Measurements from ENCODE around the gene EPN3.

DNA sequence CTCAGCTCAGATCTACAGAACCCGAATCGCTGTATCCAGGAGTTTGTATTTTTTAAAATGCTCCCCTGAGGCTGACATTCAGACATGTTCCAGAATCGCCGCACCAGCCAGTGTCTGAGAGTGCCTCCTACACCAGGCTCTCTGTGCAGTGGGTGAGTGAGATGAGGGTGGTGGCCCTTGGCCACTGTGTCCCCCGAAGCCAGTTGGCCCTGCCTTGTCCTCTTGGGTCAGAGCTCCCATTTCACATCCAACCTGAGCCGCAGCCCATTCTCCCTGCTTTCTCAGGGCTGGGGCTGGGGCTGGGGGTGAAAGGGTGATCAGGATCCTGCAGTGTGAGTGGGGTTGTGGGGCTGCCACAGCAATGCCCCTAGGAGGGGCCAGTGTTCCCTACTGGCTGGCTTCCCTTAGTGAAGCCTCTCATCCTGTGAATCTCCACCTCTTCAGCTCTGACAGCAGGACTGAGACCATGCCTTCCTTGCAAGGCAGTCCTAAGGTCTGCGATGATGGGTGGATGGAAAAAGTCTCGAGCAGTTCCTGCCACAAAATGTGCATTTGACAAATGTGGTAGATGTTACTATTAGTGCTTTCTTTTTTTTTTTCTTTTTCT lies 37.2 kb upstream of the EPN3 start:
- TF ChIP-seq JUNB (IDR thresholded peaks at IDR 0.05; ENCODE audit: unreplicated experiment) (no peak), EZH2phosphoT487 (IDR thresholded peaks at IDR 0.05; ENCODE audit: unreplicated experiment) (no peak), NANOG (IDR thresholded peaks at IDR 0.05; ENCODE audit: borderline replicate concordance) (no peak), EZH2 (IDR thresholded peaks at IDR 0.05; ENCODE audit: low read depth, unreplicated experiment) (no peak), POLR2AphosphoS5 (IDR thresholded peaks at IDR 0.05; ENCODE audit: low read depth) (no peak), CREB1 (CRISPR knock-in tag; IDR thresholded peaks at IDR 0.05; ENCODE audit: low read depth) (no peak), ZNF331 (CRISPR knock-in tag; IDR thresholded peaks at IDR 0.05; ENCODE audit: low read depth) (no peak)
- TF ChIP-seq, protein P1, sequence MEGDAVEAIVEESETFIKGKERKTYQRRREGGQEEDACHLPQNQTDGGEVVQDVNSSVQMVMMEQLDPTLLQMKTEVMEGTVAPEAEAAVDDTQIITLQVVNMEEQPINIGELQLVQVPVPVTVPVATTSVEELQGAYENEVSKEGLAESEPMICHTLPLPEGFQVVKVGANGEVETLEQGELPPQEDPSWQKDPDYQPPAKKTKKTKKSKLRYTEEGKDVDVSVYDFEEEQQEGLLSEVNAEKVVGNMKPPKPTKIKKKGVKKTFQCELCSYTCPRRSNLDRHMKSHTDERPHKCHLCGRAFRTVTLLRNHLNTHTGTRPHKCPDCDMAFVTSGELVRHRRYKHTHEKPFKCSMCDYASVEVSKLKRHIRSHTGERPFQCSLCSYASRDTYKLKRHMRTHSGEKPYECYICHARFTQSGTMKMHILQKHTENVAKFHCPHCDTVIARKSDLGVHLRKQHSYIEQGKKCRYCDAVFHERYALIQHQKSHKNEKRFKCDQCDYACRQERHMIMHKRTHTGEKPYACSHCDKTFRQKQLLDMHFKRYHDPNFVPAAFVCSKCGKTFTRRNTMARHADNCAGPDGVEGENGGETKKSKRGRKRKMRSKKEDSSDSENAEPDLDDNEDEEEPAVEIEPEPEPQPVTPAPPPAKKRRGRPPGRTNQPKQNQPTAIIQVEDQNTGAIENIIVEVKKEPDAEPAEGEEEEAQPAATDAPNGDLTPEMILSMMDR (conservative IDR thresholded peaks at IDR 0.05; ENCODE audit: low read depth in 2 of 2) = no peak
- TF ChIP-seq, protein P2, sequence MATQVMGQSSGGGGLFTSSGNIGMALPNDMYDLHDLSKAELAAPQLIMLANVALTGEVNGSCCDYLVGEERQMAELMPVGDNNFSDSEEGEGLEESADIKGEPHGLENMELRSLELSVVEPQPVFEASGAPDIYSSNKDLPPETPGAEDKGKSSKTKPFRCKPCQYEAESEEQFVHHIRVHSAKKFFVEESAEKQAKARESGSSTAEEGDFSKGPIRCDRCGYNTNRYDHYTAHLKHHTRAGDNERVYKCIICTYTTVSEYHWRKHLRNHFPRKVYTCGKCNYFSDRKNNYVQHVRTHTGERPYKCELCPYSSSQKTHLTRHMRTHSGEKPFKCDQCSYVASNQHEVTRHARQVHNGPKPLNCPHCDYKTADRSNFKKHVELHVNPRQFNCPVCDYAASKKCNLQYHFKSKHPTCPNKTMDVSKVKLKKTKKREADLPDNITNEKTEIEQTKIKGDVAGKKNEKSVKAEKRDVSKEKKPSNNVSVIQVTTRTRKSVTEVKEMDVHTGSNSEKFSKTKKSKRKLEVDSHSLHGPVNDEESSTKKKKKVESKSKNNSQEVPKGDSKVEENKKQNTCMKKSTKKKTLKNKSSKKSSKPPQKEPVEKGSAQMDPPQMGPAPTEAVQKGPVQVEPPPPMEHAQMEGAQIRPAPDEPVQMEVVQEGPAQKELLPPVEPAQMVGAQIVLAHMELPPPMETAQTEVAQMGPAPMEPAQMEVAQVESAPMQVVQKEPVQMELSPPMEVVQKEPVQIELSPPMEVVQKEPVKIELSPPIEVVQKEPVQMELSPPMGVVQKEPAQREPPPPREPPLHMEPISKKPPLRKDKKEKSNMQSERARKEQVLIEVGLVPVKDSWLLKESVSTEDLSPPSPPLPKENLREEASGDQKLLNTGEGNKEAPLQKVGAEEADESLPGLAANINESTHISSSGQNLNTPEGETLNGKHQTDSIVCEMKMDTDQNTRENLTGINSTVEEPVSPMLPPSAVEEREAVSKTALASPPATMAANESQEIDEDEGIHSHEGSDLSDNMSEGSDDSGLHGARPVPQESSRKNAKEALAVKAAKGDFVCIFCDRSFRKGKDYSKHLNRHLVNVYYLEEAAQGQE (IDR thresholded peaks at IDR 0.05; ENCODE audit: unreplicated experiment) = no peak
- TF ChIP-seq, protein P3, sequence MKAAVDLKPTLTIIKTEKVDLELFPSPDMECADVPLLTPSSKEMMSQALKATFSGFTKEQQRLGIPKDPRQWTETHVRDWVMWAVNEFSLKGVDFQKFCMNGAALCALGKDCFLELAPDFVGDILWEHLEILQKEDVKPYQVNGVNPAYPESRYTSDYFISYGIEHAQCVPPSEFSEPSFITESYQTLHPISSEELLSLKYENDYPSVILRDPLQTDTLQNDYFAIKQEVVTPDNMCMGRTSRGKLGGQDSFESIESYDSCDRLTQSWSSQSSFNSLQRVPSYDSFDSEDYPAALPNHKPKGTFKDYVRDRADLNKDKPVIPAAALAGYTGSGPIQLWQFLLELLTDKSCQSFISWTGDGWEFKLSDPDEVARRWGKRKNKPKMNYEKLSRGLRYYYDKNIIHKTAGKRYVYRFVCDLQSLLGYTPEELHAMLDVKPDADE (IDR thresholded peaks at IDR 0.05) = no peak
- TF ChIP-seq, protein P4, sequence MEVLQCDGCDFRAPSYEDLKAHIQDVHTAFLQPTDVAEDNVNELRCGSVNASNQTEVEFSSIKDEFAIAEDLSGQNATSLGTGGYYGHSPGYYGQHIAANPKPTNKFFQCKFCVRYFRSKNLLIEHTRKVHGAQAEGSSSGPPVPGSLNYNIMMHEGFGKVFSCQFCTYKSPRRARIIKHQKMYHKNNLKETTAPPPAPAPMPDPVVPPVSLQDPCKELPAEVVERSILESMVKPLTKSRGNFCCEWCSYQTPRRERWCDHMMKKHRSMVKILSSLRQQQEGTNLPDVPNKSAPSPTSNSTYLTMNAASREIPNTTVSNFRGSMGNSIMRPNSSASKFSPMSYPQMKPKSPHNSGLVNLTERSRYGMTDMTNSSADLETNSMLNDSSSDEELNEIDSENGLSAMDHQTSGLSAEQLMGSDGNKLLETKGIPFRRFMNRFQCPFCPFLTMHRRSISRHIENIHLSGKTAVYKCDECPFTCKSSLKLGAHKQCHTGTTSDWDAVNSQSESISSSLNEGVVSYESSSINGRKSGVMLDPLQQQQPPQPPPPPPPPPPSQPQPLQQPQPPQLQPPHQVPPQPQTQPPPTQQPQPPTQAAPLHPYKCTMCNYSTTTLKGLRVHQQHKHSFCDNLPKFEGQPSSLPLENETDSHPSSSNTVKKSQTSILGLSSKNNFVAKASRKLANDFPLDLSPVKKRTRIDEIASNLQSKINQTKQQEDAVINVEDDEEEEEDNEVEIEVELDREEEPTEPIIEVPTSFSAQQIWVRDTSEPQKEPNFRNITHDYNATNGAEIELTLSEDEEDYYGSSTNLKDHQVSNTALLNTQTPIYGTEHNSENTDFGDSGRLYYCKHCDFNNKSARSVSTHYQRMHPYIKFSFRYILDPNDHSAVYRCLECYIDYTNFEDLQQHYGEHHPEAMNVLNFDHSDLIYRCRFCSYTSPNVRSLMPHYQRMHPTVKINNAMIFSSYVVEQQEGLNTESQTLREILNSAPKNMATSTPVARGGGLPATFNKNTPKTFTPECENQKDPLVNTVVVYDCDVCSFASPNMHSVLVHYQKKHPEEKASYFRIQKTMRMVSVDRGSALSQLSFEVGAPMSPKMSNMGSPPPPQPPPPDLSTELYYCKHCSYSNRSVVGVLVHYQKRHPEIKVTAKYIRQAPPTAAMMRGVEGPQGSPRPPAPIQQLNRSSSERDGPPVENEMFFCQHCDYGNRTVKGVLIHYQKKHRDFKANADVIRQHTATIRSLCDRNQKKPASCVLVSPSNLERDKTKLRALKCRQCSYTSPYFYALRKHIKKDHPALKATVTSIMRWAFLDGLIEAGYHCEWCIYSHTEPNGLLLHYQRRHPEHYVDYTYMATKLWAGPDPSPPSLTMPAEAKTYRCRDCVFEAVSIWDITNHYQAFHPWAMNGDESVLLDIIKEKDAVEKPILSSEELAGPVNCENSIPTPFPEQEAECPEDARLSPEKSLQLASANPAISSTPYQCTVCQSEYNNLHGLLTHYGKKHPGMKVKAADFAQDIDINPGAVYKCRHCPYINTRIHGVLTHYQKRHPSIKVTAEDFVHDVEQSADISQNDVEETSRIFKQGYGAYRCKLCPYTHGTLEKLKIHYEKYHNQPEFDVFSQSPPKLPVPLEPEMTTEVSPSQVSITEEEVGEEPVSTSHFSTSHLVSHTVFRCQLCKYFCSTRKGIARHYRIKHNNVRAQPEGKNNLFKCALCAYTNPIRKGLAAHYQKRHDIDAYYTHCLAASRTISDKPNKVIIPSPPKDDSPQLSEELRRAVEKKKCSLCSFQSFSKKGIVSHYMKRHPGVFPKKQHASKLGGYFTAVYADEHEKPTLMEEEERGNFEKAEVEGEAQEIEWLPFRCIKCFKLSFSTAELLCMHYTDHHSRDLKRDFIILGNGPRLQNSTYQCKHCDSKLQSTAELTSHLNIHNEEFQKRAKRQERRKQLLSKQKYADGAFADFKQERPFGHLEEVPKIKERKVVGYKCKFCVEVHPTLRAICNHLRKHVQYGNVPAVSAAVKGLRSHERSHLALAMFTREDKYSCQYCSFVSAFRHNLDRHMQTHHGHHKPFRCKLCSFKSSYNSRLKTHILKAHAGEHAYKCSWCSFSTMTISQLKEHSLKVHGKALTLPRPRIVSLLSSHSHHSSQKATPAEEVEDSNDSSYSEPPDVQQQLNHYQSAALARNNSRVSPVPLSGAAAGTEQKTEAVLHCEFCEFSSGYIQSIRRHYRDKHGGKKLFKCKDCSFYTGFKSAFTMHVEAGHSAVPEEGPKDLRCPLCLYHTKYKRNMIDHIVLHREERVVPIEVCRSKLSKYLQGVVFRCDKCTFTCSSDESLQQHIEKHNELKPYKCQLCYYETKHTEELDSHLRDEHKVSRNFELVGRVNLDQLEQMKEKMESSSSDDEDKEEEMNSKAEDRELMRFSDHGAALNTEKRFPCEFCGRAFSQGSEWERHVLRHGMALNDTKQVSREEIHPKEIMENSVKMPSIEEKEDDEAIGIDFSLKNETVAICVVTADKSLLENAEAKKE (CRISPR knock-in tag; IDR thresholded peaks at IDR 0.05) = no peak
